Activated CD8-positive, alpha-beta memory T cell treated with anti-CD3 and anti-CD28 coated beads for 1 hour (primary cell): ENCODE data around the gene TLCD3A.

Experiments
- DNase-seq, 2 donors: peaks; one replicate each; pipeline ENCODE4 v3.0.0-alpha.2; 2020; ENCODE audit warnings: low read depth in 1 of 2; ENCODE audit errors: extremely low read depth in 1 of 2

TLCD3A gene

DNA sequence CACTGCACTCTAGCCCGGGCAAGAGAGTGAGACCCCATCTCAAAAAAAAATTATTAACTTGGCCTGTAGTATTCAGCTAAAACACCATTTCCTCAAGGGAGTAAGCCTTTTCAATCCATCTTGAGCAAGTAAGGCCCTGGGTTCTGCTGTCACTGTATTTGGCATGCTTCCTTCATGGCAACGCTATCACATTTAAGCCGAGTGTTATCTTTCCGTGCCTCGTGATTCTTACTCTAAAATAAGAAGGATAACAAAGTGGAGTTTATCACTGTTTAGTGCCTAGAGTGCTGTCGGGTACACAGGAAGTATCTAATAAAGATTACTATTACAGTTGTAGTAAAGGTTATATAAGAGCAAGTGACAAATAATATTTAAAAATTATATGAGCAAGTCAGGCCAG, 26.5 kb upstream of the TLCD3A start:
- DNase-seq: no peak

- DNase-seq: no peak
These were observed 24.3 kb upstream of the TLCD3A start for GRCh38 chr17:708132-708531.

DNA sequence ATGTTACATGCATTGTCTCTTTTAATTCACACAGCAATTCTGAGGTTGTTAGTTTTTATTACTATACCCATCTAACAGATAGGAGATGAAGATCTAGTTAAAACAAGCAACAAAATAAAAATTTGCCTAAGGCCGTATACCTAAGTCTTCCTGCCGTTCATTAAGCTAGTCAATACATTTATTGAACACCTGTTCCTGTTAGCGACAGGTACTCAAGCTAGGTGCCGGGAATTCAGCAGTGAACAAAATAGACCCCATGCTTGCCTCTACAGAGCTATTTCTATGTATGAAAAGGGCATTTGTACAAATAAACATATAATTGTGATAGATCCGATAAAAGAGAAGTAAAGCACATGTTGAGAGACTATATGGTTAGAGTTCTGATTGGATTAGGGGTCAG, 14.3 kb upstream of the TLCD3A start:
- DNase-seq: no peak

- DNase-seq: no peak
These were observed 11.5 kb upstream of the TLCD3A start for GRCh38 chr17:720706-721539.

- DNase-seq: no peak
These were observed 10.9 kb upstream of the TLCD3A start for GRCh38 chr17:721540-721937.

GRCh38 chr17:725084-725483, 7.3 kb upstream of the TLCD3A start:
- DNase-seq: no peak

DNA sequence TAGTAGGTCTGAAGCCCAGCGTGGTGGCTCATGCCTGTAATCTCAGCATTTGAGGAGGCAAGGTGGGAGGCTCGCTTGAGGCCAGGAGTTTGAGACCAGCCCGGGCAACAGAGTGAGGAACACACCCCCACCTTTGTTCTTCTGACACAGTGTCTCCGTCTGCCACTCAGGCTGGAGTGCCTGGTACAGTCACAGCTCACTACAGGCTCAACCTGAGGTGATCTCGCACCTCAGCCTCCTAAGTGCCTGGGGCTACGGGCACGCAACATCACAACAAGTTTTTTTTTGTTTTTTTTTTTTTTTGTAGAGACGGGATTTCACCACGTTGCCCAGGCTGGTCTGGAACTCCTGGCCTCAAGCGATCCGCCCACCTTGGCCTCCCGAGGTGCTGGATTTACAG, 6.7 kb upstream of the TLCD3A start:
- no peak for DNase-seq

DNA sequence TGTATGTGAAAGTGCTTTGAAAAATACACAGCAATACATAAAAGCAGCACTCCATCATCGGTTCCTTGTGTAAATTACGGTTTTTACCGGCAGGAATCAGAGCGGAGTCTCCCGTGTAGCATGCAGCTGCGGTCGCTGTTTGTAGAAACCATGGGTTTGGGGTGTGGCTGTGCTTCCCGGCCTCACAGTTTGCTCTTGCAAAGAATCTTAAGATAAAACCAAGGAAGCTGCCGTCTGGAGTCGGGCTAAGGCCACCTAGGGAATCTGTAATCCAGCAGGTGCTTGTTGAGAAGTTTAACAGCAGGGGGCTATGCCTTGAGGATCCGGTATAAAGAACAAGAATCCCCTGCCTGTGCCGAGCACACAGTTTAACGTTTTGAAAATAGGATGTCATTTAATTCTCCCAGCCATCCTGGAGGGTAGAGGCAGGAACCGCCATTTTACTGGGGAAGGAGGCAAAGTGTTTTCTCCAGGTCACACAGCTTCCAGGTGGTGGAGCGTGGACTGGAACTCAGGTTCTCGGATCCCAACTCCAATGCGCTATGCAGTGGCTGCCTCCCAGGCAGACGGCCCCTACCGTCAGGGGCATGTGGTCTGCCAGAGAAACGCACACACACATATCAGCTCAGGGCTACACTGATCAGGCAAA, 6.0 kb upstream of the TLCD3A start:
- DNase-seq: no peak

DNA sequence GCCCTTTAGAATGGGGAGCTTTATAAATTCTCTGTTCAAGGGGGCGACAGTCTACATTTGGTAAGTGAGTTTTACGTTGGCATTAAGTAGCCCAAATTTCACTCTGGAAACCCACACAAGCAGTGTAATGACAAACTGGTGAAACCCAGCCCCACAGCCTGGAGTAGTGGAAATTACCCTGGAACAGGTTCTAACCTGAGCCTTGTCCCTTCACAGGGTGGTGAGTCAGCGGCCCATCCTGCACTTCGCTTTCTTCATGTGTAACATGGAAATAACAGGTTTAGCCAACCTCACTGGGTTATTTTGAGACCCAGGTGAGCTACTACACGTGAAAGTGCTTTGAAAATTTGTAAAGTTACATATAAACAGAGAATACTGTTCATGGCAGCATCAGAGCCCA, 3.5 kb upstream of the TLCD3A start:
- no peak for DNase-seq

DNA sequence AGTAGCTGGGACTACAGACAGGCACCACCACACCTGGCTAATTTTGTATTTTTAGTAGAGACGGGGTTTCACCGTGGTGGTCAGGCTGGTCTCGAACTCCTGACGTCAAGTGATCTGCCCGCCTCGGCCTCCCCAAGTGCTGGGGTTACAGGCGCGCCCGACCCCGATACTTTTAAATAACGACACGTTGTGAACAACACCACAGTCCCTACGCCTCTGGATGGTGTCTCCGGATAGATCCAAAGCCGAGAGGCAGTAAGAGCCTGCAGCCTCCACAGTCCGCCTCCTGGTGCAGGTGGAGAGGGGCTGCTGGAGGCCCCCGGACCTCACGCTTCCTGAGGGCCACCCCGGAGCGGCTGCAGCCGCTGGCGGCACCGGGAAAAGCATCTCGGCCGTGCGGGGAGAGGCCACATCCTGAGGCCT, 741 bp upstream of the TLCD3A start:
- DNase-seq: no peak

GRCh38 chr17:732902-733720, 715 bp downstream of the TLCD3A start:
- DNase-seq: no peak

DNA sequence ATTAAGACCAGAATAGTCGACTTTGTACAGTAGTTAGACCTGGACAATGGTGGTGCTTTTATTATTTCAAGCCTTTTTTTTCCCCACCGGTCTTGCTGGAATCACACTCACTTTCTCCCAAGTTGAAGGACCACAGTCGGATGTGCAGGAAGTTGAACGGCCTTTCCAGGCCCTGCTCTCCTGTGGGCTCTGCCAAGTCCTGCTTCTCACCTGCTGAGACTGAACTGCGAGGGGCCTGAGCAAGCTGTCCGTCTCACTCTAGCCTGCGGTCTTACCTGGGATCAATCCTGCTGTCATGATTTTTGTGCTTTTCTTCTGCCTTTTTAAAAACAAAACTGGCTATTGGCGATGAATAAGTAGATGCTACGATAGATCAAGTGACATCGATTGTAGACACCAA, 1.3 kb downstream of the TLCD3A start:
- DNase-seq: no peak

DNA sequence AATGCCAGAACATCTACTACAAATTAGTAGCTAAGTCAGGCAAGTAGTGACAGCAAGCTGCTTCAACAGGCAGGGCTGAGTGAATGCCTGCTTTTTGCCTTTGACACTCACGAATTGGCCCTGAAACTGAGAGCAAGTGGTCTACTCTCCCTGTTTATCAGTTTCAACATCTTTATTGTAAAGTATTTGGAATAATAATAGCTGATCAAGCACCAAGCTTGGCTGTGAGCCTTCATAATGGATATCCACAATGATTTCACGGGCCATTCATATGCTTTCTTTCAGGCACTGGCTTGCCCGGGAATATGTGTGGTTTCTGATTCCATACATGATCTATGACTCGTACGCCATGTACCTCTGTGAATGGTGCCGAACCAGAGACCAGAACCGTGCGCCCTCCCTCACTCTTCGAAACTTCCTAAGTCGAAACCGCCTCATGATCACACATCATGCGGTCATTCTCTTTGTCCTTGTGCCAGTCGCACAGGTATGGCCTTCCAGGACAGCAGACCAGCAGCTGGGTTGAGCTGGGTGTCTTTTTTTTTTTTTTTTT, 5.2 kb downstream of the TLCD3A start:
- DNase-seq: no peak

GRCh38 chr17:740240-741017, 8.0 kb downstream of the TLCD3A start:
- no peak for DNase-seq

DNA sequence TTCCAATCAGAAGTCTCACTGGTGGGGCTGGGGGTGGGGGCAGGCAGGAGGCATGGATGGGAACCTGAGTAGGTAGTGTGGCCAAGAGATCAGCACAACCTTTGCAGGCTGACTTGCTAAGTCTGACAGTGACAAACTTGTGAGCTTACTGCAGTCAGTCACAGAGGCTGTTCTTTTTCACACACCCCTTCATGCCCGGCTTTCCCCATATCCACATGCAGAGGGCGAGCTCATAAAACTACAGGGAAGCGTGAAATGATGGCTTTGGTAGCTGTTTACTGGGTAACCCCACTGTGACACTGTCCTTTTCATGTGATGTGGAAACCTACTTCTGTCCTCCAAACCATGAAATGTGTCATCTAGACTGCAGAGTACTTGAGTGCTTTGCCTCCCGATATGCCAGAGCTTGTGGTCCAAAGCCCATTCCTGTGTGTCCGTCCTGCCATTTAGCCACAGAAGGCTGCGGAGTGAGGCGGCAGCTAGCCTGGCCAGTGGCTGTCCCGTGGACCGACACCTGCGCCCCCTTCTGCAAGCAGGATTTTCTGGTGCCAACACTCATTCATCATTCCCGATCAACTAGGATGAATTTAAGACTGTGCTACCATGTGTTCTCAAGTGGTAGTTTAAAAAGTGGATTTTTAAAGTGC, 9.9 kb downstream of the TLCD3A start:
- DNase-seq: no peak

- no peak for DNase-seq
These were observed 10.7 kb downstream of the TLCD3A start for GRCh38 chr17:743139-743538.

GRCh38 chr17:744937-745336, 12.5 kb downstream of the TLCD3A start:
- no peak for DNase-seq

- no peak for DNase-seq
These were observed 13.0 kb downstream of the TLCD3A start for GRCh38 chr17:745406-745805.

GRCh38 chr17:746181-746580, 13.8 kb downstream of the TLCD3A start:
- no peak for DNase-seq
